Central memory CD4-positive, alpha-beta T cell (primary cell): ENCODE results near the gene PEMT.

Experiments
- DNase-seq: peaks from one replicate; pipeline ENCODE4 v3.0.0; 2022

The PEMT gene

DNA sequence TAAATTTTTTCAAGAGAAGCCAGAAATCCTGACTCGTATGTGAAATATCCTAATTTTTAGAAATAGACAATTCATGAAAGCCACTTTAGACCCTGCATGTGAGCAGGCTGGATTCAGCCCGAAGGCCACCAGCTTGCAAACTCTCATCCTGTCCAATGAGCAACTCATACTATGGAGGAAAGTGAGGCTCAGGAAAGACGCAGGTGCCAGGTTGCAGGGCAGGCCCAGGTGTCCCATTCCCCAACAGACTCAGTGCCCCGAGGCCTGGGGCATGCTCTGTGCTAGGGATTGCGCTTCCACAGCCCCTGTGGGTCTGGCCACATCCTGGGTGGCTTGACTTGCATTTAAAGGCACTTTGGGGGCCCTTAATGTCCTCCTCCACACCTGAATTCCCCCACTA is 78.6 kb downstream of the PEMT start:
- DNase-seq = no peak

DNA sequence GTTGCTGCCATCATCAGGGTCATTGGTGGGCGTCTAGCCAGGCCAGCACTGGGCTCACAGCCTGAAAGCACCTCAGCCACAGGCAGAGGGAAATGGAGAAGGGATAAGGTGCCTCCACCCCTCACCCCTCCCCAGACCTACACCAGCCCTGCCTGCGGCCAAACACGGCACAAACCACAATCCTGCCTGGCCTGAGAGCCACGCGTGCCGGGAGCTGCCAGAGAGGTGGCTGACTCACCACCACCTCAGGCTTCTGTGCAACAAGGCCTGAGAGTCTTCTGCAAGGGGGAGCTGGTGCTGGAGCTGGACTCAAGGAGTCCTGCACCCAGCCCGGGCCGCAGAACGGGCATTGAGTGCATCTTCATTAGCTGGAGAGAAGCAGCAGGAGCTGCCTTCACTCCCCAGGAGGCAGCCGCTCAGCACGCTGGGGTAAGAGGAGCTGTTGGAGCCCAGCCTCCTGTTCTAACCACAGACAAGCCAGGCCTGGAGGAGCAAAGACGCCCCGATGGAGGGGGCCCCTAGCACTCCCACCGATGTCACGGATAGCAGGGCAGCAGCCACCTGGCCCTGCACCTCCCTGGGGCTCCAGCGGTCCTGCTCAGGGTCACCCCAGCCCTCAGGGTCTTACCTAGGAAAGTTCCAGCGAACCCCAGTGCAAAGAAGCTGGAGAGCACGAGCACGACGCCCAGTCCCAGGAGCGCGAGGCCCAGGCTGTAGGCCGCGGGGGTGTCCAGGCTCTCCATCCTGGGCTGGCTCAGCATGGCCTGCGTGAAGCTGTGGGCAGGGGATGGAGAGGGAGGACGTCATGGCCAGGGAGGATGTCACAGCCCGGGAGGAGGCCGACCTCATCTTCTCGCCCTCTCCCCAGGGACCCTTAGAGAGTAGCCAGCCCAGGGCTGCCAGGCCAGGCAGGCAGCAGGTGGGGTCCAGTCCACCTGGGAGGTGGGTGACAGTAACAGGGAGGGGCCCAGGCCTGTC is 79.3 kb downstream of the PEMT start:
- DNase-seq = no peak

DNA sequence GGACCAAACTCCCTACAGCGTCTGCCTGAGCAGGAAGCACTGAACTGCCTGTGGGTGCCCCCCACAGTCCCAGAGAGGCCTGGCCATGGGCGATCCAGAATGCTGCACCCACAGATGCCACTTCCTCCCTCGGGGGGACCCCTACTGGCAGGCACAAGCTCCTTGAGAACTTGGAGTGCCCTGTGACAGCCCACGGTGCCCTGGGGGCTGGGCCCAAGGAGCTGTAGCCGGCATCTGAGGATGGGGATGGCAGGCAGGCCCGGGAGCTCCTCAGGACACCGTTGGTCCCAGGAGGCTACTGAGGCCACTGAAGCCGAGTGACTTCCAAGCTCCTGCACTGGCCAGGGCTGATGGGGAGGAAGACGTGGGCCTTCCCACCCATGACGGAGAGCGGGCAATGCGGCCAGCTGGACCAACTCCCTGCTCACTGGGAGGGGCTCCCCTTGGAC is 80.2 kb downstream of the PEMT start:
- no peak for DNase-seq

DNA sequence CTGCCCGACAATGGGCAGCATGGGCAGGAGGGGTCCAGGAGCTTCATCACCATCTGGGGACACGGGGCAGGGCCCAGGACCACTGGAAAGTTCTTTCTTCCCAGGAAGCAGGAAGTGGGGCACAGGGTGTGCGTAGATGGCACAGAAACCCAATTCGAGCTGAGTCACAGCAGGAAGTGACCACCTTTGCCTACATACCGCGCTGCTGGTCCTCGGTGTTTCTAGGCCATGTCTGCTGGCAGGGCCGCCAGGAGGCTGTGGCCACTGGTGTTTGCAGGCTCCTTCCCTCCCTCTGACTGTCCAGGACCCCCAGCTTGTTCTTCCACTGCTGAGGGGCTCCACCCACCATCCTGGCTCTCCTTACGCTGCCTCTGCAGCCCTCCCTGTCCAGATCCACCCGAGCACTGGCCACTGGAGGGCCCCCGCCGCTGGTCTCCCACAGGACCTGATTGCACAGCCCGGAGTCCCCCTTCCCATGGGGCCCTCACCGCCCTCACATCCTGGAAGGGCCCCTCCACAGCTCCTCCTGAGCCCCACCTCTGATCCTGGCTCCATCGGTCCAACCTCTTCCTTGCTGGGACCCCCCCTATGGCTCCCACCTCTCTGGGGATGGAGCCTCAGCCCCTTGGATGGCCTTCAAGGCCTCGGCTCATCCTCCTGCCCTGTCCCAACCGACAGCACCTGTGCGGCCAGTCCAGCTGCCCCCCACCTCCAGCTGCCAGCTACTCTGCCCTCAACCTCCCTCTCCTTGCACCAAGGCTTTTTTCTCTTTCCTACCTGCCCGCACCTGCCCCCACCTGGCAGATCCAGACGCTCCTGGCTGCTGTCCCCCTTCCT is 80.8 kb downstream of the PEMT start:
- DNase-seq = no peak

DNA sequence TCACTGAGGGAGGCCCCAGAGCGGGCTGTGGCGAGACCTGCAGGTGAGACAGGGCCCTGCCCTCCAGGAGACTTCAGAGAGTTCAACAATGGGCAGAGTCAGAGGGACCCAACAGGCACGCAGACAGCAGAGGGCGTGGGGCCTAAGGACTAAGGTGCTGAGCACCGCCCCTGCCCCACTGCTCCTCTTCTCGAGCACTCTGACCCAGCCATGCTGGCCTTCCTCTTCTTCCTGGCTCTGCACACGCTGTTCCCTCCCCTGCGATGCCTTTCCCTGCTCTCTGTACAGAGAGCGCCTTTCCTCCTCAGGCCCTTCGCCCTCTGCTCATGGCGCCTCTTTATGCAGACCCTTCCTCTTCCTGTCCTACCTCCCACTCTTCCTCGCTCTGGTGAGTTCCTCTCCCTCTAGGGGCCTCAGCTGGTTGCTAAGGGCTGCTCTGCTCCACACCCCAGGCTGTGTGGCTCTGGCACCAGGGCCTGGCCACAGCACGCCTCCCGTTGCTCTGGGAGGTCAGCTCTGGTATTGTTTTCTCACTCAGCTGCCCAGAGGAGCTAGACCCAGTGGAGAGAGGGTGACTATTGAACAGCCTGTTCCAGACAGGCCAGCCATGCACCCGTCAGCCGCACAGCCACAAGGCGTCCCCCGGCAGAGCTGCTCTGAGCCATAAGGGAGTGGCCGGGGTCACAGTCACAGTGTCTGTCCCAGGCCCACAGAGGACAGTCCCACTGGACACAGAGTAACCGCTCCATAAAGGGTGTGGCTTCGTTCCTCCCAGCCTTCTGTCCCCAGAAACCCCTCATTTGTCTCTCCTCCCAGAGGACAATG is 81.7 kb downstream of the PEMT start:
- DNase-seq = no peak

DNA sequence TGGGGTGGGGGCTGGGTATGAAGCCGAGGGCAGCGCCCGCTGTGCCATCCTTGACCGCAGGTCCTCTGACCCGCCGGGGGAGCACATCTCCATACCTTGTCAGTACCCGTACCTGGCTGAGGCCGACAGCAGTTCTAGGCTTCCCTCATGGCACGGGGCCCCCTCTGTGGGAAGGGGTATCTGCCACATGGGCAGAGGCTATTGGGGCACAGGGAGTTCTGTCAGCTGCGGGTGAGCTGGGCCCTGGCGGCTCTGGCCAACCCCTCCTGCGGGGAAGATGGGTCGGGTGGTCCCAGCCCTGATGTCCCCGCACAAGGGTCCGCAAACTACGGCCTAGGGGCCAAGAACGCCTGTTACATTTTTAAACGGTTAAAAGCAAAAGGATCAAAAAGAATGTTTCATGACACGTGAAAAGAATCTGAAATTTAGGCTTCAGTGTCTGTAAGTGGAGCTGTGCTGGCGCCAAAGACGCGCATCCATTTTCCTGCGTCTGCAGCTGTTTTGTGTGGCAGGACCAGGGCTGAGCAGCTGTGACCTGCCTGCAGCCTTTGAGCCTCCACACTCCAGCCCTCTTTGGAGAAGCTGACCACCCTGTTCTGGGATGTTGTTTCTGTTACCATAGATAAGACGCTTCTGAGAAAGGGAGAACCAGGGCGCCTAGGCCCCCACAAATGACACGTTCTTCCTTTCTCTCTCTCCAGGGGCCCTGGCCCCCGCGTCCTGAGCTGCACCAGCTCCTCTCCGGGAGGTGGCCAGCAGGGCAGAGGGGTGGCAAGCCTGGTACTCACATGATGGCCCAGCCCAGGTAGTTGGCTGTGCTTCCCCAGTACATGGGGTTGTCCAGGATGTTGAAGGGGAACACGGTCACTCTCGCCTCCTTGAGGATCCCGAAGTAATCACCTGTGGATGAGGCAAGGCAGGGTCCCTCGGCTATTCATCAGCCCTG is 82.6 kb downstream of the PEMT start:
- DNase-seq = no peak

DNA sequence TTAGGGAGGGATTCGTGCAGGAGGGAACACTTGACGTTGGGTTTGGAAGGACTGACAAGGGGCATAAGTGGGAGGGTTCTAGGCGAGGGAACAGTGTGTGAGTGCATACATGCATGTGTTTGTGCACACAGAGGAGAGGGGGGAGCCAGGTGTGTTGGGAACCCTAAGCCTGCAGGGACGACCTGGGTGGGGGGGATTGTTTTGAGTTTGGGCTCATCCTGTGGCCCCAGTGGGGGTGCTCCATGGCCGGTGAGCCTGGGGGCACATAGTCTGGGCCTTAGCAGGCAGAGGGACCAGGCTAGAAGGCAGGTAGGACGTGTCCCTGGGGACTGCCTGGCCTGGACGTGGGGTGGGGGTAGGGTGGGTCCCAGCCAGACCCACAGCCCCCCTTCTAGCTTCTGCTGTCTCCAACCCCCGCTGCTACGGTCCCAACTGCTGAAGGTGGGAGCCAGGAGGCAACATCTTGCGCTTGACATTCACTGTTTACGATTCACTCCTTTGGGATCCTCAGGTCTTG is 83.4 kb downstream of the PEMT start:
- DNase-seq = no peak

DNA sequence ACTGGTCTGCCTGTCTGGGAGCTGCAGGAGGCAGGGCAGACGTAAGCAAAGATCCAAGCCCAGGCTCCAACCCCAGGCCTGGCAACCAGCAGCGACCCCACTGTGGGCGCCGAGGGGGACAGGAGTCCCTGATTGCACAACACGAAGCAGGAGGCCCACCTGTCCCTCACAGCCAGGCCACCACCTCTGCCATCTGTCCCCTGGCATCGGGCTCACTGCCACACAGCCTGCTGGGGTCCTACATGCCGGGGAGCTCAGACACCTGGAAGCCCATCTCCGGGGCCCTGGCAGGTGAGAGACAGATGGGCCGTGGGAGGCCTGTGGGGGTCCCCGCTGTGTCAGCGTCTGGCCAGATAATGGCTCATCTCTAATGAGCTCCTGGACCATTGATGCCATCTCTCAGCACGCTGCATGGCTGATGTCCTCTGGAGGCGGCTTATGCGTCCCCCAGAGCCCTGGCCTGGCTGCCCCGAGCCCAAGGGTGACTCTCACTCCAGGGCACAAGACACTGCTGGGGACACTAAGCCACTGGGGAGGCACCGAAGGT is 84.0 kb downstream of the PEMT start:
- DNase-seq = no peak

DNA sequence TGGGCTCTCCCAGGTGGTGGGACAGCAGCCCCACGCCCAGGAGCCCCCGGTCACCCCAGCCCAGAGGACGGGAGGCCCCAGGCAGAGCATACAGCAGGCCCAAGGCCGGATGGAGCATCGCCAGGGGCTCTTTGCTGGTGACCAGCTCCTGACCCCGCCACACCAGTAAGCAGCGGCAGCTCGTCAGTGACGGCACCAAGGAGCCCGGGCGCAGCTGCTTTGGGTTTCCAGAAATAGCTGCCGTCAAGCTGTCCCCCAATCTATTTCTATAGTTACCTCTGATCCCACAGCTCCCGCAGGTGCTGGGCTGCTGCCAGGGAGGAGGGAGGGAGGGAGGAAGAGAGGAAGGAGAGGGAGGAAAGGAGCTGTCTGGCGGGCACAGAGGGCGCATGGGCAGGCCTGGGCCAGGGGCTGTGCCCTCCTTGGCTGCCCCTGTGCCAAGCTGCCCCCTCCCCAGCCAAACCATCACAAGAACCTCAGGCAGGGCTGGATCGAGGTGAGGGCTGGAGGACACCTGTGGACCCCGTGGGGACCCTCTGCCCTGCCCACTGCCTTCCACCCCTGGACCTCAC is 84.5 kb downstream of the PEMT start:
- no peak for DNase-seq

DNA sequence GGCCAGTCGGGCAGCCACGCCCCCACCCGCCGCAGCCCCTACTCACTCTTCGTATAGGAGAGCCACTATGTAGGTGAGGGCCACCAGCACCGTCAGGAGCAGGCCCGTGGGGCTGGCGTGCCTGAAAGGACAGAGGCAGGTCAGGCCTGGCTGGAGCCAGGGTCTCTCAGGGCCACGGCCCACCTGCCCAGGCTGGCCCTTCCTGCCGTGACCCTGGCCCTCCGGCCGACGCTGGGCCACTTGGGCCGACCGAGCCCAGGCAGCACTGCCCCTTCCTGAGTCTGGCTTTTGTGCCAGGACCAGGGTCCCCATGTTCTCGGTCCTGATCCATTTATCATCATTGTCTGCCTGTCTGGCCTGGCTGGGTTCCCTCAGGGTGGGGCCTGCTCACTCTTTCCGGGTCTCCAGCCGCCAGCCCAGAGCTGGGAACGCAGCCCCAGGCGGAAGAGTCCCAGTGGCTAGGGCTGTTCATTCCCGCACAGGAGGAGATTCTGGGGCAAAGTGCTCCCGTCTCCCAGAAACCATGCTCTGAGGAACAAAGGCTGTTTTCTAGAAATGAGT is 85.2 kb downstream of the PEMT start:
- no peak for DNase-seq

DNA sequence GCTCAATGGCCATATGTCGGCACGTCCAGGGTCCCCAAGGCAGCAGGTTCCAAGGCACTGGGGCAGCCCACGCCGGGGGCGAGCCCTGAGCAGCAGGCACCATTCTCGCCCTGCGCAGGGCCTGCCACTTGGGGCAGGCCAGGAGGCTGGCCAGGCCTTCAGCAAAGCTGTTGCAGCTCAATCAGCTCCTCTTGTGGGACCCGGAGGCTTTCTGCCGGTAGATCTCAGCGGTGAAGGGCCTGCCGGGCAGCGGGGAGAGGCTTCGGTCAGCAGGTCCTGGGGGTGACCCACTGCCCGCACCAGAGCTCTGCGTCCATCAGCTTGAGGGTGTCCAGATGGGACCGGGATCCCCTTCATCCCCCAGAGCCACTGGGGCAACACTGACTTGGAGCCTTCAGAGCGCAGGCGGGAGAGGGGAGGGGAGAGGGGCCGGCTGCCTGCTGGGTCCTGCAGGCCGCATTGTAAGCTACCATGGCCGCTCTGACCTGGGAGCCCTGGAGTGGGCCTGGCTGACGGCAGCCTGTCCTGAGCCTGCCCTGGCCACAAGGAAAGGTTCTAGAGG is 85.8 kb downstream of the PEMT start:
- no peak for DNase-seq

DNA sequence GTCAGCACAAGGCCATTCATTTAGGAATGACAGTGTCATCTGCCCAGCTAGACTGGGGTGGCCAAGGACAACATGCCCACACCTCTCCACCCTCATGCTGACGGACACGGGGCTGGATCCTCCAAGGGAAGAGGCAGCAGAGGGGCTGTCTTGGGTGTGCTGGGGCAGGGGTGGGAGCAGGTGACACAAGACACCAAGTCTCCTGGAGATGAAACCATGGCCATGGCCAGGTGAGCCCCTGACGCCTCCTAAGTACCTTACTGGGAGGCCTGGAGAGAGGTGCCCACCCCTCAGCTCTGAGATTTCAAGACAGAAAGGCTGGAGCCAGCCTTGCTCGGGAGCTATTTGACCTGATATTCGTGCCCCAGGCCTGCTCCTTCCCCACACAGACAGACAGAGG is 86.4 kb downstream of the PEMT start:
- DNase-seq = no peak

DNA sequence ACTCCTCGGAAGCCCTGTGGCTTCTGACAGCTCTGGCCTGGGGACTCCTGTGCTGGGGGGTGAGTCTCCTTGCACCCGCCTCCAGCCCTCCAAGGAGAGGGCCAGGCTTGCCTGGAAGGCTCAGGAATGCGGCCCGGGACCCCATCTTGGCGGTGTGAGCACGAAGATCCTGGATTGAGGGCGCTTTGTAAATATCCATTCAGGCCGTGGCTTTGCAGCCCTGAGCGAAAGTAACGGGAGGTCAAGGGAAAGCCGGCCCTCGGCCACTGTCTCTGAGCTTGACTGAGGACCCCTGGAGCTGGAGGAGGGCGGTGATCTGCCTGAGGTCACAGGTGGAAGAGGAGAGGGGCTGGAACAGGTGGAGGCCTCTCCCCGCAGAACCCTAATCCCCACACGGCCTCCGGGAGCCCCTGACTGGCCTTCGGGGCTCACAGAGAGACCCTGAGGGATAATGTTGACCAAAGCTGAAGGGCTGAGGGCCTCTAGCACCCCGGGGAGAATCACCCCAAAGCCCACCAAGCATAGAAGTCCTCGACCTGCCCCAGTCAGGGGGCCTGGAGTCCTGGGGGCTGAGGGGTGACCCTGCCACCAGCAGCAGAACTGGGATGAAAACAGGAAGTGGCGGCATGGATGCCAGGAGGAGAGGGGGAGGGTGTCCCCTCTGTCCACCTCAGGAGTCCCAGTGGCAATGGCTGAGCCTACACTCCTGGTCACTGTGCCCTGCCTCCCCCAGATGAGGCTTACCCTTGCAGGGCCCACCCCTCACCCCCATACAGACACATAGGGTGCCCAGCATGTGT is 87.0 kb downstream of the PEMT start:
- DNase-seq = no peak

DNA sequence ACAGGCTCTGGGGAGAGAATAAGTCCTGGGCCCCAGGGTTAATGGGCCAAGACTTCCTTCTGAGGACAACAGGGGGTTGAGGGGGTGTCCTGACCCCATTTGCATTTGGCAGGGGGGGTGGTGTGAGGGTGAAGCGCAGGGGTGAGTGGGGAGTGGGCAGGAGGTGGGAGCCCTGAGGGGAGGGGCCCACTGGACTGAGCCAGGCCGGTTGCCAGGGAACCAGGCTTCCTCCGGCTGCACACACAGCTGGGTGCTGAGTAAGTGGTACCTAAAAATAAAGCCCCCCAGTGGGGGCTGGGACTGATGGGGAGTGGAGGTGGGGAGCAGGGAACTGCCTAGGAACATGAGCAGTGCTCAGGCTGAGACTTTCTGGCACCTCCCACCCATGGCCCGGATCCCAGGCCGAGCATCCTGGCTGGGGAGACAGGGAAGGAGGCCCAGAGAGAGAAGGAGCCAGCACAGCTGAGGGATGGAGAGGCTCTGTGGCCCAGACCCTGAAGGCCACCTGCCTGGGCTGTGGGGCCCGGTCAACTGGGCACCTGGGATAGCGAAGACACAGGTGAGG is 87.9 kb downstream of the PEMT start:
- no peak for DNase-seq

DNA sequence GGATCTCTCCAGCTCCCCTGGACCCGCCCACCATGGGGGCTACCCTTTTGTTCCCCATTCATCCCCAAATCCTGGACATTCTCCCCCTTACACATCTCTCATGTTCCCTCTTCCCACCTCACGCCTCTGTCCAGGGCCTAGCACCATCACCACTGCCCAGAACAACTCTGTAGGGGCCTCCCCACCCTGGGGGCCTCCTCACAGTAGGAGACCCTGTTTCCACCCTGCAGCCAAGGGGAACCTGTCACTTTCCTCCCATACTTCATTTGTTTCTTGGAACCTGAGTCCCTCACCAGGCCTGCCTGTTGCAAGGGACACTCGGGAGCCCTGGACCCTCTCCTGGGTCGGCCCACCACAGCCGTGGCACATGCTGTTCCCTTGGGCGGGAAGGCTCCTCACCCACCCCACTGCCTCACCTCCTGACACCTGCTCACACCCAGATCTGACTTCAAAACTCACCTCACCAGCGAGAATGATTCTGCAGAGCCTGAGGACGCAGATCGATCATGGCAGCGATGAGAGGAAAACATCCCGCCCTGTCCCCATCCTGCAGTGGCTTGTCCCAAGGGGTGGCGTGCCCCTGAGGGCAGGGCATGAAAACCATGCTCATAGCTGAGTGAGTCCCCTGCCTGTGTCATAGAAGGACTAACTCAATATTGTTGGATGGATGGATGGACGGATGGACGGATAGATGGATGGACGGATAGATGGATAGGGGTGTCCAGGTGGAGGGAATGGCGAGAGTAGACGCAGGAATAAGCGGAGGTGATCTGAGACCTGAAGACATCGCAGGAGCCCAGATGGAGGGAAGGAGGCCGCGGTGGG is 88.6 kb downstream of the PEMT start:
- no peak for DNase-seq

DNA sequence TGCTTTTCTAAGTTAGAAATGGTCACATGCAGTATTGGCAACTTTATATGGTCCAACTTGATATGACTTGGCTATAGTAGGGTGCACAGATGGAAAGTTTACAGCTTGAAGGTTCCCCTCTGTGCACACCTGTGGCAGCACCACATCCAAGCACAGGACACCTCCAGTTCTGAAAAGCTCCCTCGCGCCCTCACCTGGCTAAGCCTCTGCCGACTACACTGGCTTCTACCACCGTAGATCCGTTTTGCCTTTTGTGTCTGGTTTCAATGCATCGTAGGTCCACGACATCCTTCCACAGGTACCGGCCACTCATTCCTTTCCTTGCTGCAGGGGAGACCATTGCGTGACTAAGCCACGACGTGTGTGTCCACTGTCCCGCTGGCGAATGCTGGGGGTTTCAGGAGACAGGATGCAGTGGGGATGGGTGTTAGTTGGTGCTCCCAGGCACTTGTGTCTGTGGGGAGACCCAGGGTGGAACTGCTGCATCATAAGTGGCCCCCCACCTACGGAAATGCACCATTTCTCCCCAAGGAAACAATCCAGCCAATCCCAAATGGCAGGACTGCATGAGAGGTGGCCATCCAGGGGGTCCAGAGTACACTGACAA is 90.4 kb downstream of the PEMT start:
- no peak for DNase-seq

DNA sequence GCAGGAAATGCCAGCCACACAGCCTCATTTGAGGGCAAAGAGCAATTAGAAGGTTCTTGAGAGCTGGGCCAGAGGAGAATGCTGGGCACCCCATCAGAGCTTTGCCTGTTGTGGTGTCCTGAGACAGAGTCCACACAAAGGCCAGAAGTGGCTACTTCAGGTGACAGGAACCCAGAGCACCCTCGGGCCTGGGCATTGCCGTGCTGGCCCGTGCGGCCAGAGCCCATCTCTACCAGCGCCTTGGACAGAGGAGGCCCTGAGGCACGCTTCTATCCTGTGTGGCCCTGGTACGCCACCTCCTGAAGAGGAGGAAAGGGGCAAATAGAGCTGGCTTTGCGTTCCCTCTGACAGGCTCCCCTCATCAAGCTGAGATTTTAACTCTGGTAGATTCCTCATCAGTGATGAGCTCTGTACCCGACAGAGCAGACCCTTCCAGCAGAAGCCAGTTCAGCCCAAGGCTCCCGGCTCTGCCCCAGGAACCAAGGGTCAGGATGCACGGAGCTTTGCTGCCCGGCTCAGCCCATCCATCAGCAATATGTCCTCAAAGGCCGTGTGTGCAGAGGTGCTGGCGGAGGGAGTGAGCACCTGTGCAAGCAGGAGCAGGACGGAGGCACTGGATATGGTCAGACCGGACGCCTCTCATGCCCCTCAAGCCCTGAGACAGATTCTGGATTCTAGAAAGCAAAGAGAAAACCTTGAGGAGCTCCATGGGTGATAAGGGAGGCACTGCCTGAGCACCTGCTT is 91.9 kb downstream of the PEMT start:
- DNase-seq = no peak
